WI38 (cell line): ENCODE results near the gene OR5B2.

Experiments used
- H3K4me3 ChIP-seq: 2 replicates; pipeline ENCODE4 v1.5.1; 2011; ENCODE audit warnings: low read depth, mild to moderate bottlenecking, control low read depth, low read length
- TF ChIP-seq, protein P1 (sequence below): IDR thresholded peaks from 2 replicates; pipeline ENCODE4 v1.5.1; 2012; ENCODE audit warnings: low read depth, mild to moderate bottlenecking, control low read depth, low read length

OR5B2 gene

DNA sequence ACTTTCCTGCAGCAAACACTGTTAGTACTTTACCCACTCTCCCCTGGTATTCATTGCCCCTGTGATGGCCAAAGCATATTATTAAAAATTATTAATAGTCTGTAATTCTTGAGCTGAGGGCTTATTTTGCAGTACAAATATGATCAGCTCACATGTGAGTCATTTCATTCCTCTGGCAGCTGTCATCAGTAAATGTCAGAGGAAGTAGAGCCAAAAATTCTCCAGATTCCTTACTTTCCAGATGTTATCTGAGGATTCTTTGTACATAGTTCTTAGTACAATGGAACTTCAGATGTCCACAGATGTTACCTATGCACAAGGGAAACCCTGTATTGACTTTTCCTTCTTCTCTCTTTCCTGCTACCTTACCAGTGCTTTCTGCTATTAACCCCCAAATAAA is 33.7 kb downstream of the OR5B2 start:
- TF ChIP-seq, protein P1, sequence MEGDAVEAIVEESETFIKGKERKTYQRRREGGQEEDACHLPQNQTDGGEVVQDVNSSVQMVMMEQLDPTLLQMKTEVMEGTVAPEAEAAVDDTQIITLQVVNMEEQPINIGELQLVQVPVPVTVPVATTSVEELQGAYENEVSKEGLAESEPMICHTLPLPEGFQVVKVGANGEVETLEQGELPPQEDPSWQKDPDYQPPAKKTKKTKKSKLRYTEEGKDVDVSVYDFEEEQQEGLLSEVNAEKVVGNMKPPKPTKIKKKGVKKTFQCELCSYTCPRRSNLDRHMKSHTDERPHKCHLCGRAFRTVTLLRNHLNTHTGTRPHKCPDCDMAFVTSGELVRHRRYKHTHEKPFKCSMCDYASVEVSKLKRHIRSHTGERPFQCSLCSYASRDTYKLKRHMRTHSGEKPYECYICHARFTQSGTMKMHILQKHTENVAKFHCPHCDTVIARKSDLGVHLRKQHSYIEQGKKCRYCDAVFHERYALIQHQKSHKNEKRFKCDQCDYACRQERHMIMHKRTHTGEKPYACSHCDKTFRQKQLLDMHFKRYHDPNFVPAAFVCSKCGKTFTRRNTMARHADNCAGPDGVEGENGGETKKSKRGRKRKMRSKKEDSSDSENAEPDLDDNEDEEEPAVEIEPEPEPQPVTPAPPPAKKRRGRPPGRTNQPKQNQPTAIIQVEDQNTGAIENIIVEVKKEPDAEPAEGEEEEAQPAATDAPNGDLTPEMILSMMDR = no peak
- no peak overlapping the region for H3K4me3 ChIP-seq

DNA sequence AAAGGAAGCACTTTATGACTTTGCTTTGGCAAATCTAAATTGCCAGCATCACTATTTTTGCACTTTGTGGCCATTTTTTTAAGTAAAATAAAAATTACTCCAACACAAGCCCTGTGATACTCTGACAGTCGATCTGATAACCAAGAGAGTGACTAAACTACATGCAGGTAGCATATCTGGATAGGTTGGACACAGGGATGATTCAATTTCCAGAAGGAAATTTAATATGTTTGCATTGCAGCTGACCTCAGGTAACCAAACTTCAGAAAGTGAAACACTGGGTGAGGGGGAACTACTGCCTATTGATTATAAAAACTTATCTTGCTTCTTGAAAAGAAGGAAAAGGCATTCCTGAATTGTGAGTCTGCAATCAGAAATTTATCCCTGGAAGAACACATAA is 35.2 kb downstream of the OR5B2 start:
- H3K4me3 ChIP-seq = no peak overlapping the region
- TF ChIP-seq, protein P1 = no peak

DNA sequence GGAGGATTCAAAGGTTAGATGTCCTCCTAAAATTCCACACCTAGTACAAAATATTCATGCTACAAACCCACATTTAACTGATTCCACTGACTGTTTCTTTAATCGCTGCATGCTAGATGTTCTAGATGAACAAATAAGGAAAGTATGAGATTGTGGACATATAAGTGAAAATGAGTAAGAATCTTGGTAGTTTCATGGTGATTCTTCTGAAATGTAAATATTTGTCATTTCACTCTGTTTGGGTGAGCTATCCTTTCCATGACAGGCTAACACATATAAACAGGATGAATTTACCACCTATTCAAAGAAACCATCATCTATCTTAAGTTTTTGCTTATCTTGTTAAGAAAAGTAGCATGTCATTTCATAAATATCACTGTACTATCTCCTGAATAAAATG is 36.0 kb downstream of the OR5B2 start:
- H3K4me3 ChIP-seq = no peak overlapping the region
- TF ChIP-seq, protein P1 = no peak

DNA sequence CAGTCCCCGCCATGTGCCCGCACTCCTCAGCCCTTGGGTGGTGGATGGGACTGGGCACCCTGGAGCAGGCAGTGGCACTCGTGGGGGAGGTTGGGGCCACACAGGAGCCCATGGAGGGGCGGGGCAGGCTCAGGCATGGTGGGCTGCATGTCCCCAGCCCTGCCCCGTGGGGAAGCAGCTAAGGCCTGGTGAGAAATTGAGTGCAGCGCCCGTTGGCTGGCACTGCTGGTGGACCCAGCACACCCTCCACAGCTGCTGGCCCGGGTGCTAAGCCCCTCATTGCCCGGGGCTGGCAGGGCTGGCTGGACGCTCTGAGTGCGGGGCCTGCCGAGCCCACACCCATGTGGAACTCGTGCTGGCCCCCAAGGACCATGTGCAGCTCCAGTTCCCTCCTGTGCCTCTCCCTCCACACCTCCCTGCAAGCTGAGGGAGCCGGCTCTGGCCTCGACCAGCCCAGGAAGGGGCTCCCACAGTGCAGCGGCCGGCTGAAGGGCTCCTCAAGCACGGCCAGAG is 37.3 kb downstream of the OR5B2 start:
- TF ChIP-seq, protein P1 = no peak
- no peak overlapping the region for H3K4me3 ChIP-seq
